ENCODE data around the gene SIK3. TPM values are rescaled to one million over a fixed set of nuclear protein-coding genes. Genes with fewer than 3 reads are reported as not detected.

The SIK3 gene
- total RNA-seq, 1 donor from 2014 or later, result 61.0 TPM

DNA sequence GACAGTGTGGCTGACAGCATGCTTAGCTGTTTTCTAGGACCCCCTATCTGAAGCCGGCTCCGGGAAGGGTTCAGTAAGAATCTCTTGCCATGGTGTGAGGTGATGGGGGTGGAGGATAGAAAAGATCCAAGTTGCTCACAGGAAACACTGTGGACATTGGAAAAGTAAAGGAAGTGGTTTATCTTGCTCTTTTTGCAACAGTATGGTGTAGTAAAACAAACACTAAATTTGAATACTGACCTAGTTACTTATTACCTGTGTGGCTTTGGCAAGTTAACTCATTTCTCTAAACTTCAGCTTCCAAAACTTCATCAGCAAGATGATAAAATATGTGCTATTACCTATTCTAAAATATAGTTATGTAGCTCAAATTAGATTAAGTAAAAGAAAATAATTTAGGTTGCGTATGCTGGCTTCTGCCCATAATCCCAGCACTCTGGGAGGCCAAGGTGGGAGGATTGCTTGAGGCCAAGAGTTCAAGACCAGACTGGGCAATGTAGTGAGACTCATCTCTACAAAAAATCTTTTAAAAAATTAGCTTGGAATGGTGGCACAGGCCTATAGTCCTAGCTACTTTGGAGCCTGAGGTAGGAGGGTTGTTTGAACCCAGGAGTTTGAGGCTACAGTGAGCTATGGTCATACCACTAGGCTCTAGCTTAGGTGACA, 209.2 kb downstream of the SIK3 start:
- Mint-ChIP-seq H3K27ac (no peak overlapping the region), H3K4me3 (ENCODE audit: low read depth) (no peak overlapping the region), H3K9me3 (ENCODE audit: low read depth) (no peaks in the 10 kb centered on the region), H3K27me3 (no peaks in the 10 kb centered on the region), H3K36me3 (ENCODE audit: insufficient read depth) (peaks cover 7% of the 10 kb centered on the region), H3K4me1 (ENCODE audit: low read depth) (peaks cover 5% of the 10 kb centered on the region)
- no peak for TF ChIP-seq CTCF (IDR thresholded peaks at IDR 0.05; ENCODE audit: unreplicated experiment)
- no peak for DNase-seq (ENCODE audit: low spot score, unreplicated experiment)

DNA sequence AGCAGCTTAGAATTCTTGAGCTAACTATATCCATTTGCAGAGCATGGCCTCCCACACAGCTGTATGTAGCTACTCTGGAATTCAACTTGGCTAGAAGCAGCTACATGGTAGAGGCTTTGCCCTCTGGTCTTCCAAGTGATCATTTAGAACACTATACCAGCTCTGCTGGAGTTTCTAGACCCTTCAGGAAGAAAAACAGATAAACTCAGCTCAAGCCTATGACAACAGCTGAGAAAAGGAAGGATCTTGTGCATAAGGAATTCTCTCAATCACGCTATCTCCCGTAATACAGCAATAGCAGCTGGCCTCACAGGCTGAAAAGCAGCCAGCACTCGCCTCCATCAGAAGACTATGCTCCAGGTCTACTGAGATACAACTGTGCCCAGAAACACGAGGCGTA, 210.2 kb downstream of the SIK3 start:
- Mint-ChIP-seq H3K4me1 (ENCODE audit: low read depth) (peaks cover 5% of the 10 kb centered on the region), H3K36me3 (ENCODE audit: insufficient read depth) (peaks cover 3% of the 10 kb centered on the region), H3K27ac (no peak overlapping the region), H3K4me3 (ENCODE audit: low read depth) (no peak overlapping the region), H3K27me3 (no peaks in the 10 kb centered on the region), H3K9me3 (ENCODE audit: low read depth) (no peaks in the 10 kb centered on the region)
- no peak for DNase-seq (ENCODE audit: low spot score, unreplicated experiment)
- TF ChIP-seq CTCF (IDR thresholded peaks at IDR 0.05; ENCODE audit: unreplicated experiment), result no peak

DNA sequence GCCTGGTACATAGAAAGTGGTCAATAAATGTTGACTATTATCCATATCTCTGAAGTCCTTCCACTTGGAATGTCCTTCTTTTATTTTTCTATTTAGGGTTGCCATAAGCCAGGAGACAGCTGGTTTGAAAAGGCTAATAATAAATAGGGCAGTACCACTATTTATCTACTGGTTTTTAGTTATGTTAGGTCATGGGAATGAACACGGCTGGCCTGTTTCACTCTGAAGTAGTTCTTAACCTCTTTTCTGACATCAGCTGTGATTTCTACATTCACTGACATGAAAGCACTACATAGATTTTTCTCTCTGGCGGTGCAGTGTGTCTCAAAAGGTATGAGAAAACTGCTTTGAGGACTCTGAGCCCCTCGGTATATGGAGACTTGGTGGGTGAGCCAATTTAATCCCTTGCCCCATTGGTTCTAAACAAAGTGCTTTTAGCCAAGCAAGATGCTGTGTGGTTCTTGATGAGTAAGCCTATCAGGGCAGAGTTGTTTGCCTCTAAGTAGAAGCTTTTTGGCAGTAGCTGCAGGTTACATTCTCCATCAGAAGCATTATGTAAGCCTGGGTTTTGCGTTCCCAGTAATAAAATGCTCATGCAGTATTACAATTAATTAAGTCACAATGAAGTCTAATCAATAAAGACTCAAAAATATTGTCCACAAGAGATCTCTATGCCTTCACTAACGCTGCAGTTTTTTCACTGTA, 212.1 kb downstream of the SIK3 start:
- no peak for TF ChIP-seq CTCF (IDR thresholded peaks at IDR 0.05; ENCODE audit: unreplicated experiment)
- H3K27ac Mint-ChIP-seq, result peak overlapping the region; percentile 23
- H3K9me3 Mint-ChIP-seq (ENCODE audit: low read depth), result no peaks in the 10 kb centered on the region
- DNase-seq (ENCODE audit: low spot score, unreplicated experiment), result no peak
- peaks cover 5% of the 10 kb centered on the region for H3K4me1 Mint-ChIP-seq (ENCODE audit: low read depth)
- no peaks in the 10 kb centered on the region for H3K27me3 Mint-ChIP-seq
- peaks cover 4% of the 10 kb centered on the region for H3K36me3 Mint-ChIP-seq (ENCODE audit: insufficient read depth)
- no peak overlapping the region for H3K4me3 Mint-ChIP-seq (ENCODE audit: low read depth)

- H3K36me3 Mint-ChIP-seq (ENCODE audit: insufficient read depth), result peaks cover 4% of the 10 kb centered on the region
- no peaks in the 10 kb centered on the region for H3K9me3 Mint-ChIP-seq (ENCODE audit: low read depth)
- H3K4me3 Mint-ChIP-seq (ENCODE audit: low read depth), result no peak overlapping the region
- peaks cover 1% of the 10 kb centered on the region for H3K4me1 Mint-ChIP-seq (ENCODE audit: low read depth)
- TF ChIP-seq CTCF (IDR thresholded peaks at IDR 0.05; ENCODE audit: unreplicated experiment), result no peak
- no peak for DNase-seq (ENCODE audit: low spot score, unreplicated experiment)
- no peak overlapping the region for H3K27ac Mint-ChIP-seq
- H3K27me3 Mint-ChIP-seq, result no peaks in the 10 kb centered on the region
Measured at GRCh38 chr11:116882386-116882785, 215.8 kb downstream of the SIK3 start.

DNA sequence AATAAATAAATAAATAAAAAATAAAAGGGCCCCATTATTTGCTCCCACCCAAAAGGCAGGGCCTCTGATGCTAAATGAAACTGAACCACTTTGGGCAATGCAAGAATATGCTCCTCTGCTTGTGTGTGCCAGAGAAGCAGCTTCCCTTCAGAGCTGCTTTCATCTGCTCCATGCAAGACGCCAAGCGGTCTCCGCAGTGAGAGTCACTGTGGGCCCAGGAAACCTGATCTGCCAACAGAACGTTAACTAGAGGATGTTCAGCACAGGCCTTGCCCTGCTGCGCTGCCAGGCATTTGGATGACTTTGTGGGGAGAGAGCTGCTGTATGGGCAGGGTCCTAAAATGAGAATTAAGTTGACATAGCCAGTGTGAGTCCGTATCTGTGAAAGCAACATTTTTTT, 217.1 kb downstream of the SIK3 start:
- Mint-ChIP-seq H3K27me3 (no peaks in the 10 kb centered on the region), H3K27ac (peak overlapping the region; percentile 73), H3K4me3 (ENCODE audit: low read depth) (no peak overlapping the region), H3K4me1 (ENCODE audit: low read depth) (peaks cover 1% of the 10 kb centered on the region), H3K9me3 (ENCODE audit: low read depth) (no peaks in the 10 kb centered on the region), H3K36me3 (ENCODE audit: insufficient read depth) (peaks cover 4% of the 10 kb centered on the region)
- DNase-seq (ENCODE audit: low spot score, unreplicated experiment), result no peak
- TF ChIP-seq CTCF (IDR thresholded peaks at IDR 0.05; ENCODE audit: unreplicated experiment), result no peak
